GM19324 (cell line): ENCODE results near the gene PDGFD.

Experiments
- ATAC-seq: cut with Tn5 transposase; IDR thresholded peaks from one replicate; pipeline ENCODE4 v1.9.1; 2021; ENCODE audit warnings: mild to moderate bottlenecking, moderate library complexity; ENCODE audit not compliant: unreplicated experiment, low FRiP score

The PDGFD gene

GRCh38 chr11:104009744-104010143 is 154.2 kb downstream of the PDGFD start:
- ATAC-seq = no peak

- ATAC-seq = no peak
Measured at GRCh38 chr11:104005234-104005855, 158.6 kb downstream of the PDGFD start.

- no peak for ATAC-seq
Measured at GRCh38 chr11:104003491-104003890, 160.5 kb downstream of the PDGFD start.

DNA sequence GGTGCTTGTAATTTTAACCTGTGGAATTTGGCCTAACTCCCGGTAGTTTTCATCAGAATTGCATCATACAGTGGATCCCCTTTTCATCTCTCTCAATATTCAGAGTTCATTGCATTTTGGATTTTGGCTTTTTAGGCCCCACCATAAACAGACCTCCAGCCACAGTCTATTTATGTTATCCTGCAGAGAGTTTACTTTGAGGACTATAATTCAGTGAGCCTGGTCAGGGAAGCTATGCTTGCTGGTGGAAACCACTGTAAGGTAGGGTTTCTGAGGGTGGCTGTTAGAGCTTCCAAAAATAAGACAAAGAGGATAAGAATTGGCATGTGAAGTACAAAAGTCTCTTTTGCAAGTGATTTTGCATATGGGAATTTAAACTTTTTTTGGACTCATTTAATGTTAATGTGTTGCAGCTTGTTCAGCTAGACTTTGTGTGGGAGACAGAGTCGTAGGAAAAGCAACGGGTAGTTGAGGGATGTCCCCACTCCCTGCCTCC is 162.3 kb downstream of the PDGFD start:
- ATAC-seq = no peak

DNA sequence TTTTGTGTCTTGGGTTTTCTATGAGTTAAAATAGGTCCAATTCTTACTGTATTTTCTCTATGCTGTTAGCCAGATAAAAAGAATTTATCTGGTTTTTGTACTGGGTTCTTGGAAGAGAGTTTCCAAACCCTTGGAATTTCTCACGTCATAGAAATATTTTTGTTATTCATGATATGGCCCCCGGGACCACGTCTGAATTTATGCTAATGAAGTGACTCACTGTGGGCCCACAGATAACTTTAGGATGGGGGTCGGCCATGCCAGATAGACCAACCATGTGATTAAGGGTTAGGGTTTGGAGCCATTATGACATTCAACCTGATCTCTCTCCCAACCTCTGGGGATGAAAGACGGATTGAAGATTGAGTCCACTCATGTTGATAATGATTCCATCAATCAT is 163.1 kb downstream of the PDGFD start:
- ATAC-seq = no peak

DNA sequence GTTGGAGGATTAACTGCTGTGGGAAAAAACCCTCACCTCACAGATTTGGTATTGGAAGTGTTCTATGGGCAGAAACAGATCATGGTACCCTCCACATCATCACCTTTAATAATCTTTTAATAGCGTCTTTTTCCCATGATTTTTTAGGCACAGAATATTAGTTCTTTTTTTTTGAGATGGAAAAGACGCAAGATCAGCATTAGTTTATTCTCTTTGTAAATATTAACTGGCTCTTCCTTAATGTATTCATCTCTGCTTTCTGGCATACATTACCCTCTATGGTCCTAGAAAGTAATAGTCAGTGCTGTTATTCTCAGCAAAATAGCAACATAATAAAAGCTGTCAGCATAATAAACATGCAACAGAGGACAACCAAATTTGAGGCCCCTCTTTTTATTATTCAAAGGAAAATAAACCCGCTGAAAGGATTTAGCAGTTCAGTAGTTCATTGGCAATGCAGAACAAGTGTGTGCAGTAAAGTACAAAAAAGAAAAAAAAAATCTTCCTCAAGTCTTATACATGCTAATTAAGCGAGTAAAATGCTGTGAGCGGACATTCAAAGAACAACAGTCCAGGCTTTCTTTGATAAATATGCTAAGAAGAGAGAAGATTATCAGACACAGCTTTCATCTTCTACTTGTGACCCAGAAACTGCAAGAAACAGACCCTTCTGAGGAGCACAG is 165.0 kb downstream of the PDGFD start:
- ATAC-seq = no peak

DNA sequence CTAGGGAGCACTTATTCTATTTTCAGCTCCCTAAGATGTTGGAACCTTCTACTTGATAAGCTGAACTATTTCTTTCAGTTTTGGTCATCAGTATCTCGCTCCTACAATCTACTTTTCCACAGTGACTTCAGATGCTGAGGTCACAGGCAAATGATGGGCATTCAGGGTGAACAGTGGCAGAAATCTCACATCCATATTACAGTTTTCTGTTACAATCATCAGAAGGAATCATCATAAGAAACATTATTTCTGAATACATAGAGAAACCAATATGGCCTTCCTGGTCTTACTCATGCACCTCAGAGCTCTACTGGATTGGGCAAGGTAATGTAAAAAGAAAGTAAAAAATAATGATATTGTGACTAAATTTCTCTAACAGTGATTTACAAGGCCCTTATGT is 166.9 kb downstream of the PDGFD start:
- no peak for ATAC-seq

DNA sequence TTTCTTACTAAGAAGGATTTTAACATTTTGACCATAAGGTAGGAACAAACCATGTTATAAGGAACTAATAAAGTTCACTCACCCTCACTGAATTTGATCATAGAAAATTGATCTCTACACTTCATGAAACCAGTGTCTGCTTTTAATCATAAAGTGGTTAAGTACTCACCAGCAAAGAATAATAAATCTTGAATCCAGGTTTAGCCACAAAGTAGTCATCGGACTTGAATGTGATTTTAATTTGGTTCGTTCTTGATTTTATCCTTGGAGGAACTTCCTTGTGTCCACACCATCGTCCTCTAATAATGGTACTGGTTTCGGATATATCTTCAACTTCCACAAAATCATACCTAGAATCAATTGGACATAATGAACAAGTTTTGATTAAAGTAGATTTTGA is 168.1 kb downstream of the PDGFD start:
- no peak for ATAC-seq

GRCh38 chr11:103994518-103994917 is 169.4 kb downstream of the PDGFD start:
- ATAC-seq = no peak

DNA sequence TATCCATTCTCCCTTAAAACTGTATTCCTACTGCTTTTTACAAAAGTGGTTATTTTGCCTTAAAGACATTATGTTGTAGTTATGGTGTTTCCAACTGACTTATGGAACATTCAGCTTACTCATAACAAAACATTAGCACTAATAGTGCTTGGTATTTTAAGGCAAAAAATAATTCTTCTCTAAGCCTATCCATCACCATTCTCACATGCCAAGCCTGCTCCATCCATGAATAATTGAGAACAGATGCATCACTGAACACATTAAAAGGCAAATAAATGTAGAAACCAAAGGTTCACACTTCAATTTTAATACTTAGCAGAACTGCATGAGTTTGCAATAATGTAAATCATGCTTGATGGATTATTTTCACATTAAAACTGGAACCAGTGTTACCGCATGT is 169.9 kb downstream of the PDGFD start:
- no peak for ATAC-seq

GRCh38 chr11:103993507-103993906 is 170.4 kb downstream of the PDGFD start:
- no peak for ATAC-seq

GRCh38 chr11:103988595-103988969 is 175.4 kb downstream of the PDGFD start:
- ATAC-seq = no peak

DNA sequence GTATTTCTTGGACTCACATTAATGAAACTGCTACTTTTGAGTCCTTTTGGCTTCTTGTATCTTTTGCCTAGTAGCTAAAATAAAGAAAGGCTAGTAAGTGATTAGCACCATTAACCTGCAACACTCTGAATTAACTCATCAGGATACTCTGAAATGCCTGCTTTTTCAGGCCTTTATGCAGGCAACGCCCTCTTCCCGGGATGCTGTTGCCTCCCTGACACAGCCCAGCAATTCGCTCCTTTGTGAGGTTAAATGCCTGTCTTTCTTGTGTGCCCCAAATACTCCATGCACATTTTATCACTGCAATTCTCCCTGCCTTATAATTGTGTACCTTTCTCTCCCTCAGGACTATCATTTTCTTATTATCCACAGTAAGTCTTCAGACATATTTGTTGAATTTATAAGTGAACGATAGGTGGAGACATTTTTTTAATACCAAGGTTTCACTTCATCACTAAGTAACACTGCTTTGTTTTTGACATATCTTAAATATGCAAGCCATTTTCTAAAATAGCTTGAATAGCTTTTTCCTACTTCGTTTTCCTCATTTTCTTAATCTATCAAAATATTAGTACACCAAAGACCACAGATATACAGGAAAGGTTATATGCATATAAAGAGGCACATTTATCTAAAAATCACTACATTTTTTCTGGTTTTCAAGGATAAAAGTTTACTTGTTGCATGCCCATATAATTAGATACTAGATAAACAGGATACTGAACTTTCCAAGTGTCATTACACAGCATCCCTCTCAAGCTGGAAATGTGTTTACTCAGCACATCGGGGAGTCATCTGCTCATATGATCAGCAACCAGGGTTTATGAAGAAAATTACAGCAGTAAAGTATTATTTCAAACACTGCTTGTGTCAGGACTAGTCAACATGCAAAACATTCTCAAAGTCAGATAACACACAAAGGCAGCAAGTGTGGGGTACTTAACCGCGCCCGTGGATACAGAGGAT is 176.0 kb downstream of the PDGFD start:
- no peak for ATAC-seq

- ATAC-seq = no peak
Measured at GRCh38 chr11:103985041-103985440, 178.9 kb downstream of the PDGFD start.

- ATAC-seq = no peak
Measured at GRCh38 chr11:103980108-103980507, 183.8 kb downstream of the PDGFD start.

DNA sequence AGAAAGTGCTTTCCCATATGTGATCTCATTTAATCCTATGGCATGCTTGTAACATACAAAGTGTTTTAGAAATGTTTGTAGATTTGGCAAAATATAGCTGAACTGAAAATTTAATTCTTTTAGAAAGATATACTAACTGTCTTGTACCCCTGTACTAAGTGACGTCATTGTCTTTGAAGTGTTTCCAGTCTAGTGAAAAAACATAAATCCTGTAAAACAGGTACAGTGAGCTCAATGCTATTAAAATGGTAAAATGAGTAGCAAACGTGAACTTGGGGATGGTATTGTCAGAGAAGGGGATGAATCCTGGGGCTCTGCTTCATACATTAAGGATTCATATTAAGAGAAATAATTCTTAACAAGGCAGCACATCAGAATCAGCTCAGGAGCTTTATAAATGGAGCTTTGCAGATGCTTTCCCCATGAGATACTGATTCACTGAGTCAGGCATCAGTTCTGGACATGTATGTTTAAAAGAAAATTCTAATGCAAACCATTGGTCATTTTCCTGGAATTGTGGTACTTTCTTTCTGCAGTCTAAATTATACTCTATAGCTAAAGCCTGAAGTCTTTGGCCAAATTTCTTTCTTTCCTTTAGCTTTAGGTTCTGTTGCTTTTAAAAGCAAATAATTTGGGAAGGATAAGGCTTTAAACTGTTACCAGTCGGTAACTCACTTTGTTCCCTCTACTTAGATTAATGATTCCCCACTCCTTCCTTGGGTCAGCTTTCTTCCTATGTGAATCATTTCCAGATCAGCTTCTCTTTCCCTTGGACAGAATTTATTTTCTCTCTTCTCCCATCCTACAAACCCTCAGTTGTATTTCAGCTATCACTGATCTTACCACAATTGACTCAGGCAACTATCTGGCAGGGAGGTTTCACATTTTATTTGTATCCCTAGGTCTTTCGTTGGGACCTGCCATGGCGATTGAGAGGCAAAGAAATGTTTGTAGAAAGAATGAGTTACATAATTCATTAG is 185.0 kb downstream of the PDGFD start:
- ATAC-seq = no peak

- no peak for ATAC-seq
Measured at GRCh38 chr11:103972013-103972412, 191.9 kb downstream of the PDGFD start.

DNA sequence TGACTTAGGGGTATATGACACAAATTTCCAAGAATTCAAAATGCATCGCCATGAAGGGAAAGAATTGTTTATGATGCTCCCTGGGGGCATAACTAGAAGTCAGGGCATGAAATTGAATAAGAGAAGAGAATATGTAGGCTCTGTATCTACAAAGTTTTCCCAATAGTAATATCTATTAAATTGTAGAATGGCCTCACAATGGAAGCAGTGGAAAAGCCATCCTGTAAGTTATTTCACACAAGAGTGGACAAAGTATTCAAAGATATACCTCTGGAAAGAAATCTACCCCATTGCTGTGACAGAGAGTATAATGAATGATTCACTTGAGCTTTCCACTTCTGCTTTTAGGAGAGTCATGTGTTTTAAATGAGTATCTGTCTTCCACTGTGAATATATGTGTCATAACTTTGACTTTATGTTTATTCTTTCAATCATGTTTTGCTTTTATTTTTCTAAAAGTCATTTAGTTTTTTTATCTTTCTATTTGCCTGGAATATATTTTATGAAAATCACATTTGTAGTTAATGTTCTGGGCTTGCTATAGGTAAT is 193.2 kb downstream of the PDGFD start:
- ATAC-seq = peak; percentile 83

- ATAC-seq = no peak
Measured at GRCh38 chr11:103968685-103969084, 195.3 kb downstream of the PDGFD start.

DNA sequence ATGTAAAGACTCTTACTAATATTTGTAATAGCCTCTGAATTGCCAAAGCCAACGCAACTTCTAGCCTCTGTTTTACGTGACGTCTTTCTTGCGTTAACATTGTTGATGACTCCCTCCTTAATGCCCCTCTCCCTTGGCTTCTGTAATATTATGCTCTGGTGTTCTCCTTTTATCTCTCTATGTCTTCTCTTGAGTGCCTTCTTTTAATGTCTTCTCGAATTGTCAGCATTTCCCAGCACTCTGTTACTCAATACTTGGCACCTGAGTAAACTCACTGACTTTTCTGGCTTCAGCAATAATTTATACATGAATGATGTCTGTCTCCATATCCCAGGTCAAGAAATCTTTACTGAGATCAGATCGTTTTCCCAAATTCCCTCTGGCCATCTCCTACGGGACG is 196.0 kb downstream of the PDGFD start:
- ATAC-seq = no peak
